Stimulated activated CD4-positive, alpha-beta T cell treated with anti-CD3 and anti-CD28 coated beads, Interleukin-12 subunit alpha, Interleukin-12 subunit beta, amount 100 ng/mL, for 48 hours (primary cell): Measurements from ENCODE around the gene MAB21L4.

Experiments
- DNase-seq, 3 donors: peaks; one replicate each; pipeline ENCODE4 v3.0.0-alpha.2; 2020; ENCODE audit warnings: low read depth in 2 of 3, low spot score in 1 of 3

Gene MAB21L4

GRCh38 chr2:240895656-240896388 lies at the start of gene MAB21L4:
TSS of gene MAB21L4 (minus strand) at chr2:240896156. CDS start at chr2:240895997, 159 bp downstream.
- DNase-seq, result no peak

- no peak for DNase-seq
Observed at GRCh38 chr2:240936106-240936505, 40.1 kb upstream of the MAB21L4 start.

- DNase-seq, result no peak
Observed at GRCh38 chr2:240935103-240935876, 39.3 kb upstream of the MAB21L4 start.

- no peak for DNase-seq
Observed at GRCh38 chr2:240934701-240935102, 38.7 kb upstream of the MAB21L4 start.

- no peak for DNase-seq
Observed at GRCh38 chr2:240933966-240934700, 38.2 kb upstream of the MAB21L4 start.

- DNase-seq, result no peak
Observed at GRCh38 chr2:240933048-240933965, 37.4 kb upstream of the MAB21L4 start.

GRCh38 chr2:240932724-240933047 lies 36.7 kb upstream of the MAB21L4 start:
- no peak for DNase-seq

GRCh38 chr2:240932001-240932723 lies 36.2 kb upstream of the MAB21L4 start:
- DNase-seq, result no peak

GRCh38 chr2:240931319-240931949 lies 35.5 kb upstream of the MAB21L4 start:
- DNase-seq, result no peak

- DNase-seq, result no peak
Observed at GRCh38 chr2:240930631-240931318, 34.8 kb upstream of the MAB21L4 start.

- DNase-seq, result no peak
Observed at GRCh38 chr2:240930096-240930630, 34.2 kb upstream of the MAB21L4 start.

- DNase-seq, result no peak
Observed at GRCh38 chr2:240929364-240930095, 33.6 kb upstream of the MAB21L4 start.

- no peak for DNase-seq
Observed at GRCh38 chr2:240928476-240929363, 32.8 kb upstream of the MAB21L4 start.

GRCh38 chr2:240927390-240927781 lies 31.4 kb upstream of the MAB21L4 start:
- no peak for DNase-seq

GRCh38 chr2:240926516-240927389 lies 30.8 kb upstream of the MAB21L4 start:
- DNase-seq, result no peak
